ENCODE results near the gene PTPRT.
"Not testable (repeated sequence)": the region's sequence is repeated elsewhere in the genome, so short reads cannot be mapped to it uniquely, and the experiment has no call there.

PTPRT gene

GRCh38 chr20:43186312-43186711, 3.4 kb downstream of the PTPRT start:
- DNase-seq: no peak

- DNase-seq: no peak
Measured at GRCh38 chr20:43185901-43186300, 3.8 kb downstream of the PTPRT start.

DNA sequence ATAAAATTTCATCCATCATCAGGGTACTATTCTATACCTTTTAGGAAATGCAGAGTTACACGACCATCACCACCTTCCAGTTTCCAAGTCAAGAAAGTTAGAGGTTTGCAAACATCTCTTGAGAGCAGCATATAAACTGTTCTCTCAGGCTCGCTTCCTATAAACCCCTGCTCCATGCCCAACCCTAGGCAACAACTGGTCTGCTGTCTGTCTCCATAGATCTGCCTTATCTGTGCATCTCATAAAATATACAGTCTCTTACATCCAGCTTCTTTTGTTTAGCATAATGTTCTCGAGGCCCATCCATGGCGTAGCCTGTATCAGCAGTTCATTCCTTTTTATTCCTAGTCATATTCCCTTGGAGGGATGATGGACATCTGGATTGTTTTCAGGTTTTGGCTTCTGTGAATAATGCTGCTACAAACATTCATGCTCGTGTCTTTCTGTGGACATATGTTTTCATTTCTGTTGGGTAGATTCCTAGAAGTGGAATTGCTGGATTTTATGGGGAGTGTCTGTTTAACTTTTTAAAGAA, 6.1 kb downstream of the PTPRT start:
- no peak for DNase-seq

- no peak for DNase-seq
Measured at GRCh38 chr20:43178080-43178479, 11.6 kb downstream of the PTPRT start.

DNA sequence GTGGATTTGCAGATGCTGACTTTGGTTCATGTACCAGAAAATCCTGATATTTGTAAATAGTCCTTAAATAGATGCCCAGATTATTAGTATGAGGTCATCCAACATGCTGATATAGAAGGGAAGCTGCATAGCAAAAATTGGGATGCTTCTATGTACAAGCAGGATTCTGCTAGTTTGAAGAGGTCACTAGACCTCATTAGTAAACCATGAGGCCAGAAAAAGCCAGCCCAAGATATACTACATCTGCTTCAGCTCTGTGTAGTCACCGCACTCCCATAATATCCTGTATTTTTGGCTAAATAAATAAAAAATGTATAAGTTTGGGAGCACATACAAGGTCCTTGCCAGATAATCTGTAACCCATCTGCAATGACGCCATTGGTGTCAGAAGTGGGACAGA, 13.0 kb downstream of the PTPRT start:
- no peak for DNase-seq

DNA sequence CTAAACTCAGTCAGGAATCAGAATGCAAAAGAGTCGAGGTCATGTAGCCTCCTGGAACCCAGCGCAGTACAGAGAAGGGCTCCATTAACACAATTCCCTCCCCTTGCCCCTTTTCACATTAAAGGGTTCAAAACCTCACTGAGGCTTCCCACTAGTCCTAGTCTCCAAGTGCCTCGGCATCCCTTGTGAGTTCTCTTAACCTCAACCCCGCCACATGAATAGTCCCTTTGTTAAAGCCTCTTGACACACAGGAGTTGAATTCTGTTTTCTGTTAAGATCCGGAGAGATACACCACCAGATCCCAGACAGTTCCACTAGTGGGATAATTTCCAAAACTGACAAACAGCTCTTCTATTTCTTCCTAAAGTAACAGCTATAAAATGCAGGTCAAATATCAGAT, 17.8 kb downstream of the PTPRT start:
- no peak for DNase-seq

GRCh38 chr20:43170771-43171170, 18.9 kb downstream of the PTPRT start:
- no peak for DNase-seq

DNA sequence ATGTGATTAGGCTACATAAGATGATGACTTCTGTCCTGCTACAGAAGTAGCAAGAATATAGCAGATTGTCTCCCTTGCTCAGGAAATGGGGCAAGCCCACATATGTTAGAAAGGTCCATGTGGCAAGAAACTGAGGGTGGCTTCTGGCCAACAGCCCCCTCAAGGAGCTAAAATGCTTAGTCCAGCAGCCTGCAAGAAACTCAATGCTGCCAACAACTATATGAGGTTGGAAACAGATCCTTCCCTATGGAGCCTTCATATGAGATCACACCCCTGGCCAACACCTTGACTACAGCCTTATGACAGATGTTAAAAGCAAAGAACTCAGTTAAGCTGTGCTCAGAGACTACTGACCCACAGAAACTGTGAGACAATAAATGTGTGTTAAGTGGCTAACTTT, 22.1 kb downstream of the PTPRT start:
- no peak for DNase-seq

GRCh38 chr20:43167021-43167420, 22.7 kb downstream of the PTPRT start:
- DNase-seq: no peak

- no peak for DNase-seq
Measured at GRCh38 chr20:43165611-43166010, 24.1 kb downstream of the PTPRT start.

GRCh38 chr20:43164736-43165135, 25.0 kb downstream of the PTPRT start:
- not testable (repeated sequence) for DNase-seq

DNA sequence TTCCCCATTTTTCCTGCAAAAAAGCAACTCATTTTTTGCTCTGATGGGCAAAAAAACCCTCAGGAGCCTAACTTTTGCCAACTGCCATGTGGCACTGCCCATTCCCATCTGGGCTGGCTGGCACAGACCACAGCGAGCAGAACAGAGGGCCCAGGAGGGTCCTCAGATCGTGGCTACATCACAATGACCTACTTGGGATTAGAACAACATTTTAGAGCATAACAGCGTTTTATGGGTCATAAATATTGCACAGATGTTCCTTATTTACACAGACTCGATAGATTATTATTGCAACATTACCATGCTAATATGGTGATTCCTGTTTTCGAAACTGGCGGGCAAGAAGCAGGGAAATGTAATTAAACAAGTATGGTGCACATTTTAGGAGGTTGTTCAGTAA, 28.0 kb downstream of the PTPRT start:
- DNase-seq: no peak

GRCh38 chr20:43160941-43161340, 28.8 kb downstream of the PTPRT start:
- no peak for DNase-seq

- no peak for DNase-seq
Measured at GRCh38 chr20:43159994-43160393, 29.7 kb downstream of the PTPRT start.

- DNase-seq: no peak
Measured at GRCh38 chr20:43155366-43156100, 34.2 kb downstream of the PTPRT start.

- DNase-seq: no peak
Measured at GRCh38 chr20:43151901-43152300, 37.8 kb downstream of the PTPRT start.

GRCh38 chr20:43151256-43151655, 38.5 kb downstream of the PTPRT start:
- DNase-seq: no peak

GRCh38 chr20:43140726-43141125, 49.0 kb downstream of the PTPRT start:
- no peak for DNase-seq

- no peak for DNase-seq
Measured at GRCh38 chr20:43138061-43138770, 51.5 kb downstream of the PTPRT start.

DNA sequence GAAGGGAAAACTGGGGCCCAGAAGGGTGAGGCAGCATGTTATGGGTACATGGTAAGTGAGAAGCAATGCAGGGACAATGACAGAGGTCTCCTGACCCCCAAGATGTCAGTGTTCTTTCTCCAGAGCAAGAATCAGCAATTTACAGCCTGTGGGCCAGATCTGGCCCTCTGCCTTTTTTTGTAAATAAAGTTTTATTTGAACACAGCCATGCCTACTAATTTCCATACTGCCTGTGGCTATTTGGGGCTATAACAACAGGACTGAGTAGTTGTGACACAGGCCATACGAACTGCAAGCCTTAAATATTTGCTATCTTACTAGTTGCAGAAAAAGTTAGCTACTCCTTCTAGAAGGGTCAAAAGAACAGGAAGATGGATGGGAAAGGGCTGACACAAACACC, 52.5 kb downstream of the PTPRT start:
- no peak for DNase-seq

GRCh38 chr20:43124241-43124640, 65.5 kb downstream of the PTPRT start:
- DNase-seq: no peak

- DNase-seq: no peak
Measured at GRCh38 chr20:43123180-43123579, 66.5 kb downstream of the PTPRT start.

DNA sequence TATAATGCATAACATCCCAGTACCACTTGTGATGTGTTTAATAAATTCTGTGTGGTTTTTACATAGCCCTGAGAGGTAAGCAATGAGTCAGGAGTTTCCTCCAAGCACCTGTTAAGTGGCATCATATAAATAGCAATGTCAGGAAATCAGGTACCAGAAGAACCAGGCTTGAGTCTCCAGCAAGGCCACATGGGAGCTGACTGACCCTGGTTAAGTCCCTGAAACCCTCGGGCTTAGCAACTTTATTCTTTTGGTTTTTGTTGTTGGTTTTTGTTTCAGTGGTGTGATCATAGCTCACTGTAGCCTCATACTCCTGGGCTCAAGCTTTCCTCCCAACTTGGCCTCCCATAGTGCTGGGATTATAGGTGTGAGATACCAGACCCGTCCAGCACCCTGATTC, 70.0 kb downstream of the PTPRT start:
- DNase-seq: no peak

DNA sequence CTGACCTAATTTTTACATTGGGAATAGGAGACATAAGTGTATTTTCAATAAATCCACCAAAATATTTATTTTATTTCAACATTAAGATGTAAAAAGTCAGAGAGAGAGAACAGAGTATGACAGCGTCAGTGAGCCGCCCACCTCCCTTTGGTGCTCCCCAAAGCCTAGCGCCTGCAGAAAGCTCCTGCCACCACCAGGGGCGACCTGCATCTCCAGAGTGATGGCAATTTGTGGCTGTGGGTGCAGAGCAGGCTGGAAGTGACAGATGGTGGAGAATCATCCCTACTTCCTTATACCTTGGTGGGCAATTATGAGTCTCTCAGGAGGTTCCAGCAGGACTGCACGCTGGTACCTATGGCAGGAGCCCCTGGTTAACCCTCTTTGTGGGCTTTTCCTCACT, 87.3 kb downstream of the PTPRT start:
- DNase-seq: no peak

DNA sequence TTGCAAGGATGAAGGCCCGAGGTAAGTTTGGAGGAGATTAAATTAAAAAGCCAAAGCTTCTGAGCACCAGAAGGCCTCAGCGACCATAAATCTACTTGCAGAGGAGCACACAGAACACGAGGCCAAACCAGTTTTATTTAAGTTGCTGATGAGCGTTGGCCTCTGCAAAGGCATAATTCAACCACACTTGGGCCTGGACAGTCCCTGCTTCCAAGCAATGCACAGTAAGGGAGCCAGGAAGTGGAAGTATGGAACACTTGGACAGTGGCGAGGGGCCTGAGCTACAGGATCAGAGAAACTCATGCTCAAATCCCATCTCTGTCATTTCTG, 92.8 kb downstream of the PTPRT start:
- no peak for DNase-seq
